ENCODE results near the gene ROBO2. TPM values are rescaled to one million over a fixed set of nuclear protein-coding genes. Genes with fewer than 3 reads are reported as not detected.

The ROBO2 gene
- total and polyA plus RNA-seq, 11 donors = 0.04 to 0.93 (median 0.06) TPM; not detected in 6

DNA sequence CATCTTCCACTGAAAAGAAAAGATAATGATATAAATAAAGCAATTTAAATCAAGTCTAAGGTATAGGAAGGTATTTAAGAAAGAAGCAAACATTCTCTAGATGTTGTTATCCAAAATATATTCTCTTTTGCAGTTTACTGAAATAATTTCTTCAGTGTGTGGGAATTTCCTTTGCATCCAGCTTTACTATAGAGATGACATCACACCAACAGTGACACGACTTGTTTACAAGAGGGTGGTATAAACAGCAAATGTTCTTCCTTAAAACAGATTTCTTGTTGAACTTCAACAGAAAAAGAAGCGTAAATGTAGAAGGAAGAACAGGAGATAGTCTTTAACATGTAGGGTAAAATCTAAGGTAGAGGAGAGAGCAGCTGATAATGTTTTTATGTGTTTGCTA is 202.5 kb downstream of the ROBO2 start:
- no peaks in the 10 kb centered on the region for H3K27me3 ChIP-seq
- H3K4me1 ChIP-seq = no peaks in the 10 kb centered on the region
- no peak overlapping the region for H3K4me3 ChIP-seq
- no peak for DNase-seq
- H3K9me3 ChIP-seq = no peaks in the 10 kb centered on the region
- H3K36me3 ChIP-seq = no peaks in the 10 kb centered on the region
- intact Hi-C loops (cut with DNase I) = no loop called here
- H3K27ac ChIP-seq = no peak overlapping the region
- ATAC-seq = no peak
- 58 to 72% (median 64%) methylated on average over 2 of the region's 2 CpGs for WGBS, 4 donors
- TF ChIP-seq, protein P1, sequence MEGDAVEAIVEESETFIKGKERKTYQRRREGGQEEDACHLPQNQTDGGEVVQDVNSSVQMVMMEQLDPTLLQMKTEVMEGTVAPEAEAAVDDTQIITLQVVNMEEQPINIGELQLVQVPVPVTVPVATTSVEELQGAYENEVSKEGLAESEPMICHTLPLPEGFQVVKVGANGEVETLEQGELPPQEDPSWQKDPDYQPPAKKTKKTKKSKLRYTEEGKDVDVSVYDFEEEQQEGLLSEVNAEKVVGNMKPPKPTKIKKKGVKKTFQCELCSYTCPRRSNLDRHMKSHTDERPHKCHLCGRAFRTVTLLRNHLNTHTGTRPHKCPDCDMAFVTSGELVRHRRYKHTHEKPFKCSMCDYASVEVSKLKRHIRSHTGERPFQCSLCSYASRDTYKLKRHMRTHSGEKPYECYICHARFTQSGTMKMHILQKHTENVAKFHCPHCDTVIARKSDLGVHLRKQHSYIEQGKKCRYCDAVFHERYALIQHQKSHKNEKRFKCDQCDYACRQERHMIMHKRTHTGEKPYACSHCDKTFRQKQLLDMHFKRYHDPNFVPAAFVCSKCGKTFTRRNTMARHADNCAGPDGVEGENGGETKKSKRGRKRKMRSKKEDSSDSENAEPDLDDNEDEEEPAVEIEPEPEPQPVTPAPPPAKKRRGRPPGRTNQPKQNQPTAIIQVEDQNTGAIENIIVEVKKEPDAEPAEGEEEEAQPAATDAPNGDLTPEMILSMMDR (IDR thresholded peaks at IDR 0.05) = no peak
- TF ChIP-seq POLR2A (IDR thresholded peaks at IDR 0.05) = no peak

GRCh38 chr3:77244981-77245380 is 205.1 kb downstream of the ROBO2 start:
- WGBS, 4 donors = 81 to 91% (median 90%) methylated on average over 3 of the region's 3 CpGs
- intact Hi-C loops (cut with DNase I) = no loop called here
- H3K27me3 ChIP-seq = no peaks in the 10 kb centered on the region
- H3K4me3 ChIP-seq = no peak overlapping the region
- H3K27ac ChIP-seq = no peak overlapping the region
- no peak for TF ChIP-seq POLR2A (IDR thresholded peaks at IDR 0.05)
- TF ChIP-seq, protein P1 (IDR thresholded peaks at IDR 0.05) = no peak
- H3K36me3 ChIP-seq = no peaks in the 10 kb centered on the region
- DNase-seq = no peak
- no peaks in the 10 kb centered on the region for H3K4me1 ChIP-seq
- H3K9me3 ChIP-seq = no peaks in the 10 kb centered on the region
- ATAC-seq = no peak

DNA sequence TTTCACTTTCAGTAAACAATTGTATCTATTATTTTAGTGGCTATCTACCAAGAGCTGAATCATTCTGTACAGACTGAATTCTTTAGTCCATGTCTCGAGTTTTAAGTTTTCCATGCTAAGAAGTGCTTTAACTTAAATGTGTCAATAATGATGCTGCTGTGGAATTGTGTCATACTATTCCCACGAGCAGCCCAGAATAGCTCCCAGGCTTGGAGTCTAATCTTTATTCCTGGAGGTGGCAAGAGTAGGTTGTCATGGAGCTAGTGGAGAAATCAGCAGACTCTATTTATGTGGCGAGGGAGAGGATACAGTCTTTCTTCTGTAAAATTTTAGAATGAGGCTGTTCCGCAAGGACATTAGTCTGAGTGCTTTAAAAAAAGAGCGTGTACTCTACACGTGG is 207.2 kb downstream of the ROBO2 start:
- Histone ChIP-seq H3K27ac (no peak overlapping the region), H3K9me3 (no peaks in the 10 kb centered on the region), H3K4me1 (no peaks in the 10 kb centered on the region), H3K27me3 (no peaks in the 10 kb centered on the region), H3K36me3 (no peaks in the 10 kb centered on the region), H3K4me3 (no peak overlapping the region)
- WGBS, 4 donors = 22 to 35% (median 32%) methylated on average over 6 of the region's 6 CpGs
- TF ChIP-seq, protein P1 (IDR thresholded peaks at IDR 0.05) = no peak
- TF ChIP-seq POLR2A (IDR thresholded peaks at IDR 0.05) = no peak
- intact Hi-C loops (cut with DNase I) = no loop called here
- no peak for DNase-seq
- ATAC-seq = peak in 2 of 4 donors; percentile 64

- DNase-seq (no peak), ATAC-seq (no peak)
- H3K36me3 ChIP-seq = no peaks in the 10 kb centered on the region
- H3K4me1 ChIP-seq = no peaks in the 10 kb centered on the region
- TF ChIP-seq POLR2A (IDR thresholded peaks at IDR 0.05) = no peak
- TF ChIP-seq, protein P1 (IDR thresholded peaks at IDR 0.05) = no peak
- WGBS, 4 donors = 72 to 81% (median 79%) methylated on average over 7 of the region's 7 CpGs
- H3K4me3 ChIP-seq = no peak overlapping the region
- H3K9me3 ChIP-seq = no peaks in the 10 kb centered on the region
- no peak overlapping the region for H3K27ac ChIP-seq
- H3K27me3 ChIP-seq = no peaks in the 10 kb centered on the region
- intact Hi-C loops (cut with DNase I) = no loop called here
These were observed 207.9 kb downstream of the ROBO2 start for GRCh38 chr3:77247817-77248216.

All from heart left ventricle (tissue), 16 donors.